GM18873 (cell line): Measurements from ENCODE around the gene TXNDC17.
"Not testable (repeated sequence)": the region's sequence is repeated elsewhere in the genome, so short reads cannot be mapped to it uniquely, and the experiment has no call there.

ENCODE experiments used
- ATAC-seq: cut with Tn5 transposase; IDR thresholded peaks from one replicate; pipeline ENCODE4 v1.9.1; 2021; ENCODE audit warnings: mild to moderate bottlenecking, moderate library complexity, moderate number of reproducible peaks; ENCODE audit not compliant: unreplicated experiment, low FRiP score

Gene TXNDC17

DNA sequence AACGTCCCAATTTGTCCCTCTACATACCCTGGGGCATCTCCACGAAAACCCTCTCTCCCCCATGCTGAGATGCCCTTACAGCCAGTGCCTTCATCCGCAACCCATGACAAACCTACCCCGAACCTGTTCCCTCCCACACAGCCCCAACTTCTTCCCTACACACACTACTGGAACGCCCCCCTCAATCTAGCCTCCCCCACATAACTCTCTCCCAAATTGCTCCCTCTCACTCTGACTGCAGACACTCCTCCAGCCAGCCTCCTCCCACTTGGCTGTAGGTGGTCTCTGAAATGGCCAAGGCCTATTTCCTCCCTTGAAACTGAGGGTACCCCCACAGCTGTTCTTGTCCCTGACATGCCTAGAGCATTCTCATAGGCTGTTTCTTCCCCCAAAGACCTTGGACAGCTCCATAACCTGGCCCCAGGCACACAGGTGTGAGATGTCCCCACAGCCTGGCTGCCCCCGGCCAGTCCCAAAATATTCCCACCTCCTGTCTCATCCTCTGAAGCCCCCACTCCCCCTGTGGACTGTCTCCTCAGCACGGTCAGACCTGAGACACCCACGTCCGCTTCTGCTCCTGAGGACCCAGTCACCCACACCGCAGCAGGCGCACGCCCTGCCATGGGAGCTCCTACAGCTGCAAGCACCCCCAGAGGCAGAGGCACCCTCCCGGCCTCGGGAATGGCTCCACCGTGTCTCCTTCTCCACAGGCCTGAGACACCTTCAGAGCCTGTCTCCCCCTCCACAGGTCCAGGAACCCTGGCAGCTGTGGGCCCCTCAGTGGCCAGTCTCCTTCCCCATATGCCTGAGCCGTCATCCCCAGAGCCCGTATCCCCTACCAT lies 4.0 kb upstream of the TXNDC17 start:
- no peak for ATAC-seq

DNA sequence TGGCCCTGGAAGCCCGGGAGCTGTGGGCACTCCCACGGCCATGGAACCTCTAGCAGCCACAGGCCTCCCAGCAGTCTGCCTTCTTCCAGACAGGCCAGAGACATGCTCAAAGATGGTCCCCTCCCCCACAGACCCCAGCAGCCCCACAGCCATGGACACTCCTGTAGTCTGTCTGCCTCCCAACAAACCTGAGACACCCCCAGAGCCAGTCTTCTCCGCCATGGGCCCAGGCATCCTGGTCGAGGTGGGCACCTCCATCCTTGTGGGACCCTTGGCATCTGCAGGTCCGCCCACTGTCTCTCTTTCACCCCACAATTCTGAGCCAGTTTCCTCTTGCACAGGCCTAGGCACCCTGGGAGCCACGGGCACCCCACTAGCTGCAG lies 3.4 kb upstream of the TXNDC17 start:
- ATAC-seq, result no peak

DNA sequence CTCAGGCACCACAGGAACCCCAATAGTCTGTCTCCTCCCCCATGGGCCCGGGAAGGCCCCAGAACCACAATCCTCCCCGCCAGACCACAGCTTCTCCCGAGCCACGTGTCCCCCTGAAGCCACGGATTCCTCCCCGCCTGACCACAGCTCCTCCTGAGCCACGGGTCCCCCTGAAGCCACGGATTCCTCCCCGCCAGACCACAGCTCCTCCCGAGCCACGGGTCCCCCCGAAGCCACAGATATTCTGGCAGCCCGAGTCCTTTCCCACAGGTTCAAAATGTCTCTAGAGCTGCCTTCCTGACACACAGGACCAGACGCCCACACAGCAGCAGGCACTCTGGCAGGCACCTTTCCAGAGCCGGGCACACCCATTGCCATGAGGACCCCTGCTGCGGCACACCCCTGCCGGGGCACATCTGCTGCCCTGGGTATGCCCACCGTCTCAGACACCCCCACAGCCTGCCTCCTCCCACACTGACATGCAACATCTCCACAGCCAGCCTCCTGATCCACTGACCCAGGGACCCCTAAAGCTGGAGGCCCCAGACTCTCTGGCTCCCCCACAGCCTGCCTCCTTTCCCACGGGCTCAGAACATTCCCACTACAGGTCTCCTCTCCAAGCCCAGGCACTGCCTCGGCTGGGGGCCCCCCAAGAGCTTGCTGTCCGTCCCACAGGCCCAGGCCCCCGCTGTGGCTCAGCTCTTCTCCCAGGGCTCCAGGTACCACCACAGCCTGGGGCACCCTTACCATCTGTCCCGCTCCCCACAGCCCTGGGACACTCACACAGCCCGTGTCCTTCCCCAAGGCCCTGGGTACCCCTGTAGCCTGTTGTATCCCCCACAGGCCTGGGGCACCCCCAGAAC lies 2.6 kb upstream of the TXNDC17 start:
- no peak for ATAC-seq

DNA sequence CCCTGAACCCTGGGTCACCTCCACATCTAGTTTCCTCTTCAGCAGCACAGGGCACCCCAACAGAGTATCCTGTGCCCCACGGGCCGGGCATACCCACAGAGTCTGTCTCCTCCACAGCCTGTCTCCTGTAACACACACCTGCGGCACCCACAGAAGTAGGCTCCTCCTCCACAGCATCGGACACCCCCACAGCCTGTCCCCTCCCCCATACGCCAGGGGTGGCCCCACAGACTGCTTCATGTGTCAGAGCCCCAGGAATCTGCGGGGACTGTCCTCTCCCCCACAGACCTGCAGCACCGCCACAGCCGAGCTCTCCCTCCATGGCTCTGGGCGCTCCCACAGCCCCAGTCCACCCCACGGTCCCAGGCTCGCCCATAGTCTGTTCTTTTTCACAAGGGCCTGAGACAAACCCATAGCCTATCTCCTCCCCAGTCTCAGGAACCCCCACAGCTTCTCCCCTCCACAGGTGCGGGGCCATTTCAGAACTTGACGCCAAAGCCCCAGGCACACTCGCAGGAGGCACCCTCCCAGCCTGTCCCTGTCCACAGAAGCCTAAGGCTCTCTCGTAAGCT lies 1.8 kb upstream of the TXNDC17 start:
- ATAC-seq, result no peak

DNA sequence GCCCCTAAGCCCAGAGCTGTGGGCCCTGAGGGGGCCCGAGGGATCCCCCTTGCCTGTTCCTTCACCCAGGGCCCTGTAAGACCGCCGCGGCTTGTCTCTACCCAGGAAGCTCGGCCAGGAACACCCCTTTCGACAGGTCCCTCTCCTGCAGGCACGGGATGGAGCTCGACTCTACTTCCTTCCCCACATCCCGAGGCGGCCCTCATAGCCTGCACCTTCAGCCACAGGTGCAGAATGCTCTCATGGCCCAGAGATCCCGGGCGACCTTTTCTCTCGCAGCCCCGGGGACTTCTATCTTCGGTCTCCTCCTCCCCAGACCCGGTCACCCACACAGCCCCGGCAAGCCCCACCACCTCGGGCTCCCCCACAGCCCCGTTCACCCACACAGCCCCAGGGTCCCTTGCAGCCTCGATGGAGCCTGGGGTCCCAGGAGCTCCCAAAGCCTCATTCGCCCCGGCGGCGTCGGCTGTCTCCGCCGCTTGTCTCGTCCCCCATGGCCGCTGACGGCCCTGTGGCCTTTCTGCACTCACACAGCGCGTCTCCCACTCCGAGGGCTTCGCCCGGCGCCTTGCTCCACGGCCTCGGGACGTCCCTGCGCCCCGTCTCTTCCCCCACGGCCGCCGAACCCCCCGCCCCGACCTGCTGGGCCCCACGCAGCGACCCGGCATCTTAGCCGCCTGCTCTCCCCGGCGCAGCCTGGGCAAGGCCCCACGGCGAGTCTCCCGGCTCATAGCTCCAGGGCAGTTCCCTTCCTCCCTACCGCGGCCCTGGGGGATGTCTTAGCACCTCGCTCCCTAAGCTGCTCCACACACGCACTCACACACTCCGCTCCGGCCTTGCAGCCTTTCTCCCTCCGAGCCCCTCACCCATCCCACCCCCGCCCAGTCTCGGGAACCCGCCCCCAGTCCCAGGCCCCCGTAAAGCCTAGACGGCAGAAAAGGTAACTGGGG lies 999 bp upstream of the TXNDC17 start:
- ATAC-seq, result no peak

DNA sequence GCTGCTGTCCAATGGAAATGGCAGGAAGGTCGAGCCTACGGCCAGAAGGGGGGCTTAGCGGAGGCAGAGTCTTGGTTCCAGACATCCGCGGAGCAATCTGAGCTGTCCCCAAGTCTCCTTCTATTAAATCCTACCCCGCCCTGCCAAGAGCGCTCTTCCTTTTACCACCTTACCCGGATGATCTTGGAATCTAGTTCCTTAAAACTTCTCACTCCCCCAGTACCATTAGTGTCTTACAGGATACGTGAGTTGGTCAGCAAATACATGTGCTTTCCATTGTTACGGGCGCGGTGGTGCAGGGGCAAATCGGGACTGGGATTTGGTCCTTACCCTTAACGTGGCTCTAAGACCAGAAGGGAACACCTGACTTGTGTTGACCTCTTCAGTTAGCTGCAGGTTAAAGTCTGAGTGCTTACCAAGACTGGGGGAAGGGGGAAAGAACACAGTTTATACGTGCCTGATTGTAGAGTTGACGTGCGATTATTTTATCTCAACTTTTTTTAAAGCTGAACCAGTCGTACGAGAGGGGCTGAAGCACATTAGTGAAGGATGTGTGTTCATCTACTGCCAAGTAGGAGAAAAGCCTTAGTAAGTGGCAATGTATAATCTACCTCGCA lies 495 bp downstream of the TXNDC17 start:
- peak; percentile 8 for ATAC-seq

DNA sequence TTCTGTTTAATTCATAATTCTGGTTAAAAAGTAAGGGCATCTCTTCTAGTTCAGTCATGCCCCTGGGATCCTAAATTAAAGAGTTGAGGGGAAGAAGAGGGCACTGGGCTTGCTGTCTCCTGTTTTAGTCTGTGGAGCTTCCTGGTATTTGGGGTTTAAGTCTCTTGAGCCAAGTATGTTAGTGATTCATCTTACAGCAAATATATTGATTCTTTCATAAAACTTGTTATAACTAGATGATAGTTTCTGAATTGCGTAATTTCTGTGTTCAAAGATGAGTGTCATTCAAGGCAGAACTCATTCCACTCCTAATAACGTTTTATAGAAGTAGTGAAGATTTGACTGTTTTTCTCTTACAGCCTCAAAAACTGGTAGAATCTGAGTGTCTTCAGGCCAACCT lies 1.7 kb downstream of the TXNDC17 start:
- no peak for ATAC-seq

DNA sequence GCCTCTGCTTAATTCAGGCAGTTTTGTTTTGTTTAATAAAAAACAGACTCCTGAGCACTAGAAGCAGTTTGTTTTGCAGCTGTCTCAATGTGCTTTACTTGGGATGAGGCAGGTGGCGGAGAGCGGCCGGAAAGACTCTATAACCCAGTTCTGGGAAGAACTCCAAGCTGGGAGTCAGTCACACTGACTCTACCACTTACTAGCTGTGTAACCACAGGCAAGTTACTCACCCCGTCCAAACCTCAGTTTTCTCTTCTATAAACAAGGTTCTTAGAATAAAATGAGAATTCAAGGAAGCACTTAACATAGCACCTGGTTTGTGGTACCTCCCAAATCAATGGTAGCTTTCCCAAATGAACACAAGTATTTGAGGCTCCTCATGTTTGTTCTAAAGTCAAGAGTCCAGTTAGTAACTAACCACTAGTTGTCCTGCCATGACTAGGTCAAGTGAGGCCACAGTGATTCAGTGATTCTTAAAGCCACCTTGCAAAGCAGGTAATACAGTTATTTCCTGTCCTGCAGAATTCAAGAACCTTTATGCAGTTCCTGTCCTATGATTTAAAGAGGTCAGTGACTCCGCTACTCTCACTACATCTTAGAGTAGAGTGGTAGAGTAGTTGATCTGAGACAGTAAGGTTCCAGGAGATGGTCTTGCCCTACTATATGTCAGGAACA lies 2.7 kb downstream of the TXNDC17 start:
- ATAC-seq, result no peak

DNA sequence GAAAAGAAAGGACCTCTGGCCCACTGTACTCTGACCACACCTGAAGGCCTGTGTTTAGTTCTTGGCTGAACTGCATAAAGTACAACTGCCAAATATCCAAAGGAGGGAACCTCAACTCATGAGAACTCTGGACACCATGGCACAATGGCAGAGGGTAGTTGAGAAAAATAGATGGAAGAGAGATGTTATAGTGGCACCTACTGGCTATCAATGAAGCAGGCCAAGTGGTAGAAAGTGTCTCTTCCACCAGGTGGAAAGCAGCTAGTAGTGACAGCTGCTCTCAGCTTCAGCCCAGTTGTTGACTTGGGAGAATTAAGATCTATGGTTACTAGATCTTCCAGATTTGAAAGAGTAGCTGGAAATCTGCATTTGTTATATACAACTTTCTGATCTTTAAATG lies 7.3 kb downstream of the TXNDC17 start:
- no peak for ATAC-seq

DNA sequence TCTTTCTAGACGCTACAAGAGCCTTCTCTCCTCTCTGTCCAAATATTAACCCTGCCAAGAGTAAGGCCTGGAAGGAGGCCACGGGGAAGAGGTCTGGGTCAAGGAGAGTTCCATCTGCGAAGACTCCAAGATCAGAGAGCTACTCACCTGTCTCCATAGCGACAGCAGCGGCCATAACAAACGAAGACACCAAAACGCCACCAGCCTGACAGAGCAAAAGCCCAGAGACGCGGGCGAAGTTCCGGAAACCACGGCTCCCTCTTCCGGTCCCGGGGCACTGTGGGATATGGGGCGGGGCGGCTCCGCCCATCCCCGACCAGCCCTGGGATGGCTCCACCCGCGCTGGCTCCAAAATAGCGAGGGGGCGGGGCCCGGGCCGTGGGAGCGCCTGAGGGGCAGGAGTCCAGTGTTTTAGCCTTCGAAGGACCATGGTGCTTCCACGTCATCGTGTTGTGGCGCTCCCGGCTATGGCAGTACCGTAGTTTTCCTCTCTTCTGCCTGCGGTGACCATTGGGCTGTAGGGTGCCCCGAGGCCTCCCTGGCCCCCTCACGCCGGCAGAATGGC lies 10.6 kb downstream of the TXNDC17 start, which contains the start of the genes C17orf100 and MED31:
Gene C17orf100, plus strand, starts transcription at position 409 of the 565 bp plus-strand sequence. Its CDS starts 152 bp downstream, at position 561.
Gene MED31, minus strand, starts transcription at position 252 of the 565 bp plus-strand sequence. Its CDS starts 77 bp downstream, at position 175.
- peak; percentile 57 for ATAC-seq

DNA sequence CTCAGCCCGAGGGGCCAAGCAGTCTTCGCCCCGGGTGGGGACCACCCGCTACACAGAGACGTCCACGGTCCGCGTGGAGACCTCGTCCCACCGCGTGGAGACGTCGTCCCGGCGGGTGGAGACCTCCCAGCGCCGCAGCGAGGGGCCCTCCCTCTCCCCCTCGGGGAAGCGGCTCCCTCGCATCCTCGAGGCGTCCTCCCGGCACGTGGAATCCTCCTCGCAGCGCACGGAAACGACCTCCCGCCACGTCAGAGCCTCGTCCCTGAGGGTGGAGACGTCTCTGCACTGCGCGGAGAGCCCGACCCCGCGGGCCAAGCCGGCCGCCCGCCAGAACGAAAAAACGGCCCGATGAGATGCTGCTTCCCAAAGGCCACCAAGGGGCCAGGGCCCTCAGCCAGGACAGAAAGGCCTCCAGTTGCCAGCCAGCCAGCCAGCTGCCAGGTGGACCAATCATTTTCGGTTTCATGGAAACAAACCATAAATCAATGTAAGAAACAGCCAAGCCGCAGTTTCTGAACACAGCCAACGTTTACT lies 11.1 kb downstream of the TXNDC17 start:
- ATAC-seq, result no peak

DNA sequence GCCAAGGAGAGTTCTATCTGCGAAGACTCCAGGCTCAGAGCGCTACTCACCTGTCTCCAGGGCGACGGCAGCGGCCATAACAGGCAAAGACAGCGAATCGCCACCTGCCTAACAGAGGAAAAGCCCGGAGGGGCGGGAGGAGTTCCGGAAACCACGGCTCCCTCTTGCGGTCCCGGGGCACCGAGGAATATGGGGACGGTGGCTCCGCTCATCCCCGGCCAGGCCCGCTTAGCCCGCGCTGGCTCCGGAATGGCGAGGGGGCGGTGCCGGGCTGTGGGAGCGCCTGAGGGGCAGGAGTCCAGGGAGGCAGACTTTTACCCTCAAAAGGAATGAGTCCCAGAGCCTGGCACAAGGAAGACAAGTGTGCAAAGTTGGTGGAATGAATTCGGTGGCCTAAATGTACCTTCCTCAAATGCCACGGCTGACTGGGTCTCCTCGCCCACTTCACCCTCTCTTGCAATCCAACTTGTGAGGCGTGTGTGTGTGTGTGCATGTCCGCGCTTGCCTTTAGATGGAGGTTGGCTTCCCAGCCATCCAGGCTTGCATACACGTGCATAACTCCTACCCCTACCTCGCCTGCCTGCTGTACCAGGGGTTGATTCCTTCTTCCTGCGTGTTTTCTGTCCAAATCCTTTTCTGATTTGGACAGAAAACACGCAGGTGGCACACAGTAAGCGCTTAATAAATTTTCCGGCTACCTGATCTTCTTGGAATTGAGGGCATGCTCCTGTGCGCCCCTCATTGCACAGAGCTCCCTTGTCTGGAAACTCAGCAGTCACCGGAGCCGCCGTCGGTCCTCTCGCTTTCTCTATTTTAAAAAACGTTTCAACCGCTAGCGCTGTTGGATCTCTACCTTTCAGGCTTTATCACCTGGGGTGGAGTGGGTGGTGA lies 14.2 kb downstream of the TXNDC17 start:
- no peak for ATAC-seq

DNA sequence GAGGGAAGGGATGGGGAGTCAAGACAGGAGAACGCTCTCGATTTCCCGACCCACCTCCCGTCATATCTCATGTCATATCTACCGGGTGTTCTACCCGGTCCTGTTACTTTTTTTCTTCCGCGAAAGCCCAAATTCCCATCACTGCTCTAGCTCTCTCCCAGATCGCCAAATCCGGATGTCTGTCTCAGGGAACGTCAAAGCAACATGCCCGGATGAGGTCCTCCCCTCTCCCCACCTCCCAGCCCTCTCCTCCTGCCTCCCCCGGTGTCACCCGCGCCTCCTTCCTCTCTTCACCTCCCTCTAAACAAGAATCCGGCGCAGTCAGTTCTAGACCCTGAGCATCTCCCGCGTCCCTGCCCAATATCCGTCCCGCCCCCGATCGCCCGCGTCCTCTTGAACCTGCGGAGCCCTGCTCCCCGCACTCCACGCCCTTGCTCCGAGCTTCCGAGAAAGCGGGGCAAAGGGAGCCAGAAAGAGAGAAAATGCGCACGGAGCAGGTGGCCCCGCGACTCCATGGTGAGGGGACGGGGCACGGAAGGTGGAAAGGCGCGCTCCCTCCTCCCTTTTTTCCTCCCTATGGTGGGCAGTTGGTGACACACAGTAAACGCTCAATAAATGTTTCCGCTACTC lies 15.0 kb downstream of the TXNDC17 start:
- not testable (repeated sequence) for ATAC-seq

DNA sequence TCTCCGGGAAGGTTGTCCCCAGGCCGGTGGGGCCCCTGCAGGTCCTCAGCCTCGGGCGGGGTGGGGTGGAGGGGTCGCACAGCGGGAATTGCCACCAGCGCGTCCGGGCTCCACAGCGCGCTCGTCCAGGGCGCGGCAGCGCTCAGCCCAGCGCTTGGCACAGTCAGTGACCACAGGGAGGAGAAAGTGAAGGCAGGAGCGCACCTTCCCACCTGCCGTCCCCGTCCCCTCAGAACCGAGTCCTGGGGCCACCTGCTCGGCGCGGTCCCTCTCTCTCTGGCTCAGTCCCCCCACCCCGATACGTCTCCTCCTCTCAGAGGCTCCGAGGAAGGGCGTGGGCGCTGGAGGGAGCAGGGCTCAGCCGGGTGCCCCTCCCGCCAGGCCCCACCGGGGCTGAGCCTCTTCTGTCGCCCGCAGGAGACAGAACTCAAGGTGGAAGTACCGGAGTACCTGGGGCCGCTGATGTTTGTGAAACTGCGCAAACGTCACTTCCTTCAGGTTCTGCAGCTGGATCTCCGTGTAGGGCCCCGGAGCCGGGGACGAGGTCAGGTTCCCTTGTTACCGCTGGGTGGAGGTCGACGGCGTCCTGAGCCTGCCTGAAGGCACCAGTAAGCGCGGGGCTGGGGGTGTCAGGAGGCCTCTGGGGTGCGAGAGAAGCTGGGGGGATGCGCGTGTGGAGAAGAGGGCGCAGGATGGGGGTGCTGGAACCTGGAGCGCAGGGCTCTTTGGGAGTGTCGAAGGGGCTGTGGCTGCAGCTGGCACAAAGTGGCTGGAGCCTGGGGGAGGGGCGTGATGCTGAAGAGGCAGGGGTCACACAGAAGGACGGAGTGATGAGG lies 16.2 kb downstream of the TXNDC17 start:
- ATAC-seq, result not testable (repeated sequence)

DNA sequence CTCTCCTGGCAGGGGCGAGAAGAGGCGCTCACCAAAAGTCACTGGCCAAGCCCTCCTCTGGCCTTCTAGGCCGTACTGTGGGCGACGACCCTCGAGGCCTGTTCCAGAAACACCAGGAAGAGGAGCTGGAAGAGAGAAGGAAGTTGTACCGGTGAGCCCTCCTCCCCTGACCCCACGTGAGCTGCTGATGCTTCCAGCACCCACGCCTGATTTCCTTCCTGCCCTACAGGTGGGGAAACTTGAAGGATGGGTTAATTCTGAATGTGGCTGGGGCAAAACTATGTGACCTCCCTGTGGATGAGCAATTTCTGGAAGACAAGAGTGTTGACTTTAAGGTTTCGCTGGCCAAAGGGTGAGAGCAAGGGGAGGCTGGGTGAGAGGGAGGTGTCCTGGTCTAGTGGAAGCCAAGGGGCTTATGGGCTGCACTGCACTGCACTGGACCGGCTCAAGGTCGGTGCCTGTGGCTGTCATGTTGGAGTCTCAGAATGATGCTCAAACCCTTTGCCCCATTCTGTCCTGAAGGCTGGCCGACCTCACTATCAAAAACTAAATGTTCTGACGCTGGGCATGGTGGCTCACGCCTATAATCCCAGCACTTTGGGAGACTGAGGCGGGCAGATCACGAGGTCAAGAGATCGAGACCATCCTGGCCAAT lies 16.9 kb downstream of the TXNDC17 start:
- no peak for ATAC-seq
